CD14-positive monocyte (primary cell): ENCODE results near the gene HOXB3. TPM values are rescaled to one million over a fixed set of nuclear protein-coding genes. Genes with fewer than 3 reads are reported as not detected.

ENCODE experiments used
- DNase-seq, 3 donors: peaks; one replicate each; pipeline ENCODE4 v3.0.0-alpha.2; 2011 to 2022
- H2AFZ ChIP-seq: 2 replicates; pipeline ENCODE4 v1.6.0; 2012; ENCODE audit warnings: mild to moderate bottlenecking, low read depth, low read length, inconsistent platforms; ENCODE audit not compliant: insufficient read depth, poor library complexity, severe bottlenecking
- H3K27ac ChIP-seq, 2 donors: 1 replicate in 1 of 2; 2 replicates in 1 of 2; pipeline ENCODE4 v1.5.1; 2012 to 2013; ENCODE audit warnings: low read length in 2 of 2, control low read depth in 1 of 2, inconsistent platforms in 1 of 2, low read depth in 1 of 2, mild to moderate bottlenecking in 1 of 2
- H3K27me3 ChIP-seq, 2 donors: one replicate each; pipeline versions ENCODE4 v1.6.0 to v1.6.1; 2011 to 2013; ENCODE audit warnings: low read length in 2 of 2; ENCODE audit not compliant: control insufficient read depth in 2 of 2, insufficient read depth in 2 of 2
- H3K36me3 ChIP-seq, 2 donors: replicated peaks in 1 of 2; 1 replicate in 1 of 2; 2 replicates in 1 of 2; pipeline versions ENCODE4 v1.5.1 to v1.6.1; 2012 to 2013; ENCODE audit warnings: low read length in 2 of 2, control low read depth in 1 of 2, inconsistent platforms in 1 of 2, mild to moderate bottlenecking in 1 of 2; ENCODE audit not compliant: insufficient read depth in 2 of 2, control insufficient read depth in 1 of 2
- H3K4me1 ChIP-seq, 2 donors: 1 replicate in 1 of 2; 2 replicates in 1 of 2; pipeline versions ENCODE4 v1.5.1 to v1.6.1; 2012 to 2013; ENCODE audit warnings: low read length in 2 of 2, control low read depth in 1 of 2, inconsistent platforms in 1 of 2, mild to moderate bottlenecking in 1 of 2, moderate library complexity in 1 of 2; ENCODE audit not compliant: insufficient read depth in 2 of 2, control insufficient read depth in 1 of 2
- H3K4me2 ChIP-seq: replicated peaks from 2 replicates; pipeline ENCODE3; 2012; ENCODE audit warnings: low read length, moderate library complexity, mild to moderate bottlenecking; ENCODE audit not compliant: poor library complexity, severe bottlenecking; ENCODE audit errors: extremely low read depth
- H3K4me3 ChIP-seq, 3 experiments: fragments of 200-600 bp in 1 of 3; sonication (generic) in 1 of 3; replicated peaks in 1 of 3; 1 replicate in 2 of 3; 2 replicates in 1 of 3; pipeline ENCODE4 v1.5.1; 2011 to 2013; ENCODE audit warnings: low read length in 3 of 3, mild to moderate bottlenecking in 3 of 3, control low read depth in 2 of 3, low read depth in 2 of 3, inconsistent platforms in 1 of 3, moderate library complexity in 1 of 3
- H3K79me2 ChIP-seq: 2 replicates; pipeline ENCODE4 v1.6.0; 2012; ENCODE audit warnings: mild to moderate bottlenecking, control low read depth, inconsistent platforms, low read length, moderate library complexity; ENCODE audit not compliant: insufficient read depth
- H3K9ac ChIP-seq: 2 replicates; pipeline ENCODE4 v1.6.0; 2017; ENCODE audit warnings: low read length, mild to moderate bottlenecking; ENCODE audit not compliant: insufficient read depth, poor library complexity, severe bottlenecking
- H3K9me3 ChIP-seq, 2 donors: replicated peaks in 1 of 2; 1 replicate in 1 of 2; 2 replicates in 1 of 2; pipeline versions ENCODE4 v1.5.1 to v1.6.1; 2012 to 2013; ENCODE audit warnings: low read length in 2 of 2, control low read depth in 1 of 2; ENCODE audit not compliant: control insufficient read depth in 1 of 2, insufficient read depth in 1 of 2
- H4K20me1 ChIP-seq: 2 replicates; pipeline ENCODE4 v1.6.0; 2012; ENCODE audit warnings: mild to moderate bottlenecking, low read length, control low read depth, moderate library complexity; ENCODE audit not compliant: insufficient read depth
- H3K27ac Mint-ChIP-seq, 7 donors: one replicate each; pipeline ENCODE4 v1.8.0; 2020; ENCODE audit warnings: mild to moderate bottlenecking in 7 of 7, mixed read lengths in 7 of 7, moderate library complexity in 6 of 7, inconsistent platforms in 2 of 7
- H3K27me3 Mint-ChIP-seq, 3 donors: one replicate each; pipeline ENCODE4 v1.8.0; 2021 to 2022; ENCODE audit warnings: low read depth in 3 of 3, mild to moderate bottlenecking in 3 of 3, mixed read lengths in 3 of 3, moderate library complexity in 3 of 3, inconsistent platforms in 1 of 3
- H3K36me3 Mint-ChIP-seq, 2 donors: one replicate each; pipeline ENCODE4 v1.8.0; 2020; ENCODE audit warnings: mixed read lengths in 2 of 2, inconsistent platforms in 1 of 2, mild to moderate bottlenecking in 1 of 2
- H3K4me1 Mint-ChIP-seq: one replicate; pipeline ENCODE4 v1.8.0; 2020; ENCODE audit warnings: mild to moderate bottlenecking, mixed read lengths
- H3K4me3 Mint-ChIP-seq, 2 donors: one replicate each; pipeline ENCODE4 v1.8.0; 2020; ENCODE audit warnings: mild to moderate bottlenecking in 2 of 2, mixed read lengths in 2 of 2, moderate library complexity in 1 of 2
- H3K9me3 Mint-ChIP-seq, 7 donors: one replicate each; pipeline ENCODE4 v1.8.0; 2020 to 2022; ENCODE audit warnings: mixed read lengths in 7 of 7, mild to moderate bottlenecking in 6 of 7, moderate library complexity in 6 of 7, inconsistent platforms in 2 of 7
- CTCF ChIP-seq: fragments of 200-600 bp; IDR thresholded peaks from one replicate; pipeline ENCODE4 v1.8.0; 2022; ENCODE audit warnings: antibody characterized with exemption, mild to moderate bottlenecking
- WGBS: methylation state at CpG from one replicate; pipeline ENCODE4 v1.1.5; 2013; ENCODE audit warnings: missing lambda C conversion rate; ENCODE audit not compliant: insufficient coverage; 5-methylcytosine and 5-hydroxymethylcytosine counted together
- intact Hi-C, 2 donors: fragments of 100-400 bp; cut with micrococcal nuclease; formaldehyde crosslinking; loops; one replicate each; pipeline versions ENCODE4 v1.15.0 to v1.15.1; 2023
- polyA plus RNA-seq, 3 donors: library from polyadenylated mRNA; depleted of rRNA in 1 of 3; unstranded in 2 of 3; stranded (reverse) in 1 of 3; fragments of 300-500 nt in 2 of 3; fragments of >200 nt in 1 of 3; fragmentation: Illumina TruSeq in 2 of 3; gene quantifications; 1 replicate in 2 of 3; 2 replicates in 1 of 3; pipeline ENCODE4 v1.2.3, GENCODE V29; 2012 to 2021

HOXB3 gene
- polyA plus RNA-seq, 3 donors = 0.56 TPM; not detected in 2

- no peaks in the 10 kb centered on the region for H3K79me2 ChIP-seq
- Mint-ChIP-seq H3K27me3 (peaks cover 92 to 99% (median 99%) of the 10 kb centered on the region in 3 donors), H3K9me3 (peaks cover 0 to 20% (median 11%) of the 10 kb centered on the region in 7 donors), H3K4me3 (peak overlapping the region in 1 of 2 donors; percentile 76), H3K27ac (no peak overlapping the region), H3K4me1 (peaks cover 4% of the 10 kb centered on the region), H3K36me3 (peaks cover 0 to 4% of the 10 kb centered on the region in 2 donors)
- peaks cover 0 to 13% of the 10 kb centered on the region in 2 donors for H3K9me3 ChIP-seq
- peaks cover 68 to 100% of the 10 kb centered on the region in 2 donors for H3K27me3 ChIP-seq
- H4K20me1 ChIP-seq = no peaks in the 10 kb centered on the region
- intact Hi-C loops = no loop called here
- H3K9ac ChIP-seq = no peak overlapping the region
- no peak for DNase-seq
- no peak for TF ChIP-seq CTCF
- no peak overlapping the region for H3K4me2 ChIP-seq
- H3K4me3 ChIP-seq = no peak overlapping the region
- H3K4me1 ChIP-seq = no peaks in the 10 kb centered on the region
- no peaks in the 10 kb centered on the region for H3K36me3 ChIP-seq
- no peak overlapping the region for H3K27ac ChIP-seq
- 92% methylated on average over 5 of the region's 7 CpGs for WGBS
- no peak overlapping the region for H2AFZ ChIP-seq
Observed at GRCh38 chr17:48632579-48633265, 42.7 kb upstream of the HOXB3 start.

- no peak overlapping the region for H2AFZ ChIP-seq
- peaks cover 0 to 13% of the 10 kb centered on the region in 2 donors for H3K9me3 ChIP-seq
- Mint-ChIP-seq H3K9me3 (peaks cover 0 to 20% (median 11%) of the 10 kb centered on the region in 7 donors), H3K27ac (peak overlapping the region in 1 of 7 donors; percentile 12), H3K36me3 (peaks cover 0 to 4% of the 10 kb centered on the region in 2 donors), H3K27me3 (peaks cover 94 to 99% (median 99%) of the 10 kb centered on the region in 3 donors), H3K4me1 (peaks cover 4% of the 10 kb centered on the region), H3K4me3 (peak overlapping the region in 1 of 2 donors; percentile 76)
- H3K4me2 ChIP-seq = no peak overlapping the region
- H3K27ac ChIP-seq = no peak overlapping the region
- H3K36me3 ChIP-seq = no peaks in the 10 kb centered on the region
- TF ChIP-seq CTCF = no peak
- H3K9ac ChIP-seq = no peak overlapping the region
- no peaks in the 10 kb centered on the region for H3K79me2 ChIP-seq
- peaks cover 68 to 100% of the 10 kb centered on the region in 2 donors for H3K27me3 ChIP-seq
- DNase-seq = no peak
- intact Hi-C loops = no loop called here
- H3K4me3 ChIP-seq = no peak overlapping the region
- no peaks in the 10 kb centered on the region for H4K20me1 ChIP-seq
- no peaks in the 10 kb centered on the region for H3K4me1 ChIP-seq
- 85% methylated on average over 4 of the region's 7 CpGs for WGBS
Observed at GRCh38 chr17:48631693-48632578, 41.9 kb upstream of the HOXB3 start.
